Osteoblast (primary cell): ENCODE data around the gene RLN2. TPM values are rescaled to one million over a fixed set of nuclear protein-coding genes. Genes with fewer than 3 reads are reported as not detected.
"Not testable (repeated sequence)": the region's sequence is repeated elsewhere in the genome, so short reads cannot be mapped to it uniquely, and the experiment has no call there.

Experiments used
- DNase-seq: peaks from one replicate; pipeline ENCODE4 v3.0.0; 2011; ENCODE audit warnings: low spot score, mixed read lengths; ENCODE audit not compliant: insufficient read length; ENCODE audit errors: missing footprints
- H2AFZ ChIP-seq: 2 replicates; pipeline ENCODE4 v1.6.0; 2011; ENCODE audit warnings: mild to moderate bottlenecking, low read length
- H3K27ac ChIP-seq: 2 replicates; pipeline ENCODE4 v1.5.1; 2011; ENCODE audit warnings: mild to moderate bottlenecking, low read depth, low read length, moderate library complexity
- H3K27me3 ChIP-seq: 2 replicates; pipeline ENCODE4 v1.6.0; 2012; ENCODE audit warnings: mild to moderate bottlenecking, control low read depth, inconsistent platforms, low read length, moderate library complexity; ENCODE audit not compliant: insufficient read depth
- H3K36me3 ChIP-seq: 2 replicates; pipeline ENCODE4 v1.5.1; 2011; ENCODE audit warnings: mild to moderate bottlenecking, low read length, control low read depth, moderate library complexity; ENCODE audit not compliant: insufficient read depth
- H3K4me1 ChIP-seq: 2 replicates; pipeline ENCODE4 v1.5.1; 2011; ENCODE audit warnings: mild to moderate bottlenecking, low read length, control low read depth, moderate library complexity; ENCODE audit not compliant: insufficient read depth
- H3K4me2 ChIP-seq: 2 replicates; pipeline ENCODE4 v1.6.0; 2011; ENCODE audit warnings: mild to moderate bottlenecking, low read length; ENCODE audit not compliant: insufficient read depth
- H3K4me3 ChIP-seq: fragments of 200-600 bp; sonication (generic); 3 replicates; pipeline ENCODE4 v1.5.1; 2012; ENCODE audit warnings: mild to moderate bottlenecking, low read length, inconsistent platforms; ENCODE audit not compliant: insufficient read depth
- H3K79me2 ChIP-seq: 2 replicates; pipeline ENCODE4 v1.6.0; 2012; ENCODE audit warnings: mild to moderate bottlenecking, low read length, control low read depth, inconsistent platforms; ENCODE audit not compliant: insufficient read depth
- H3K9me3 ChIP-seq: 2 replicates; pipeline ENCODE4 v1.5.1; 2011; ENCODE audit warnings: low read depth, low read length, control low read depth
- H4K20me1 ChIP-seq: 2 replicates; pipeline ENCODE4 v1.6.0; 2012; ENCODE audit warnings: mild to moderate bottlenecking, low read length, control low read depth; ENCODE audit not compliant: insufficient read depth
- total RNA-seq: library from RNA; depleted of rRNA; stranded (reverse); fragments of >200 nt; gene quantifications from 2 replicates; pipeline ENCODE4 v1.2.3, GENCODE V29; 2012
- TF ChIP-seq, protein P1 (sequence below): IDR thresholded peaks from 2 replicates; pipeline ENCODE4 v1.5.1; 2011; ENCODE audit warnings: mild to moderate bottlenecking, low read depth, low read length, moderate library complexity; ENCODE audit errors: extremely low read depth

The RLN2 gene, protein sequence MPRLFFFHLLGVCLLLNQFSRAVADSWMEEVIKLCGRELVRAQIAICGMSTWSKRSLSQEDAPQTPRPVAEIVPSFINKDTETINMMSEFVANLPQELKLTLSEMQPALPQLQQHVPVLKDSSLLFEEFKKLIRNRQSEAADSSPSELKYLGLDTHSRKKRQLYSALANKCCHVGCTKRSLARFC
- total RNA-seq = not detected in 2 replicates

DNA sequence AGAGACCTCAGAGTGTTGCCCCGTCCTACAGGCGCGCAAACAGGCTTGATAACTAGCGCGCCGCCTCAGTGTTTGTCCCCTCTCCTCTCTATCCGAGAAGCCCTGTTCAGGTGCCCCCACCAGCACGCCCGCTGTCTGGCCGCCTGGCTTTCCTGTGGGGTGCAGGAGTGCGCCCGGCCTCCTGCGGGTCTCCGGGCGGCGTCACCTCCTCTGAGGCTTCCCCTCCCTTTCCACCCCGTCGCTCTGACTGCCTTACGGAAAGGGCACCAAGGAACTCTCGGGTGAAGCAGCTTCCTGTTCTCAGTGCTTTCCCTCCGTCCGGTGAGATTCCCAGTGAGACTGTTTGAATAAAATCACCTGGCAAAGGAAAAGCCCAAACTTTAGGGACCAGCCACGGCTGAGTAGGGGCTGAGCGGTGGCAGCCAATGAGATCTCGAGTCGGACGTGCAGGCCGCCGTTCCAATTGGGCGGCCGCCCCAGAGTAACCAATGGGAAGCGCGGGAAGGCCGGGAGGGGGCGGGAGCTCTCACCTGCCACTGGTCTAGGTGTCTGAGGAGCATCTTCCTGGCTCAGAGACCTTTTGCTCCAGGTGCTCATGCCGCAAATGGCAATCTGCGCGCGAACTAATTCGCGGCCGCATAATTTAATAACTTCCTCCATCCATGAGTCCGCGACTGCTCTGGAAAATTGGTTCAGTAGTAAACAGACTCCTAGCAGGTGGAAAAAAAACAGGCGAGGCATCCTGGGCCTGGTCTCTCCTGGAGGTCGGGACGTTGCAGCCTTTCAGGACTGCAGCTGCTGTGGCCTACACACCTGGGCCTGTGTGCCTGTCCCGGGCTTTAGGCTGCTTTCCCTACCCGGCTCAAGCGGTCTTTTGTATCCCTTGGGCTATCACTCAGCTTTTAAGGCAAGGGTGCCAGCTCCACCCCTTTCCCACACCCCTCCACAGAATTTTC is at the start of gene RLN2:
TSS of gene RLN2 (minus strand) at position 877 of the 956 bp plus-strand sequence. CDS start at position 741, 136 bp downstream.
- not testable (repeated sequence) for H3K9me3 ChIP-seq, H3K4me1 ChIP-seq, H3K36me3 ChIP-seq, H2AFZ ChIP-seq, H3K4me2 ChIP-seq, H3K79me2 ChIP-seq, H3K27ac ChIP-seq, DNase-seq, H3K4me3 ChIP-seq, H4K20me1 ChIP-seq
- peaks cover 14% of the 10 kb centered on the region for H3K27me3 ChIP-seq

DNA sequence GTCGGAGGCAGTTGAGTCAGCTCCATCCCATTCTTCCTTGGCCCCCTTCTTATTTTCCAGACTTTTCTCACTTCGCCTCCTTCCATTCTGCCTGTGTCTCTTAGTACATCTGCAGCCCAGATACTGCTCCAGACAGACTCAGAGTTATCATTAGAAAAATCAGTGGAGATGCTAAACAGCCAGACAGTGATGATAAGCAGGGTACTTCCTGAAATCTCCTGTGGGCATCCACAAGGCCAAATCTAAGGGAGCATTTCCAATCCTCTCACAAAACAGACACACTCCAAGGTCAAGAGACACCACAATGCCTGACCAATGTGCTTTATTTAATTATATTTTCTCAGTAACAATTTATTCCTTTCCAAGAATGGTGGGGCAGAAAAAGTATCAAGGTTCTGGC is 49.7 kb upstream of the RLN2 start:
- Histone ChIP-seq H3K4me2 (no peak overlapping the region), H3K27me3 (no peaks in the 10 kb centered on the region), H3K27ac (no peak overlapping the region), H2AFZ (no peak overlapping the region), H3K4me1 (no peaks in the 10 kb centered on the region), H4K20me1 (no peaks in the 10 kb centered on the region), H3K9me3 (no peaks in the 10 kb centered on the region), H3K4me3 (no peak overlapping the region), H3K79me2 (no peaks in the 10 kb centered on the region), H3K36me3 (no peaks in the 10 kb centered on the region)
- TF ChIP-seq, protein P1, sequence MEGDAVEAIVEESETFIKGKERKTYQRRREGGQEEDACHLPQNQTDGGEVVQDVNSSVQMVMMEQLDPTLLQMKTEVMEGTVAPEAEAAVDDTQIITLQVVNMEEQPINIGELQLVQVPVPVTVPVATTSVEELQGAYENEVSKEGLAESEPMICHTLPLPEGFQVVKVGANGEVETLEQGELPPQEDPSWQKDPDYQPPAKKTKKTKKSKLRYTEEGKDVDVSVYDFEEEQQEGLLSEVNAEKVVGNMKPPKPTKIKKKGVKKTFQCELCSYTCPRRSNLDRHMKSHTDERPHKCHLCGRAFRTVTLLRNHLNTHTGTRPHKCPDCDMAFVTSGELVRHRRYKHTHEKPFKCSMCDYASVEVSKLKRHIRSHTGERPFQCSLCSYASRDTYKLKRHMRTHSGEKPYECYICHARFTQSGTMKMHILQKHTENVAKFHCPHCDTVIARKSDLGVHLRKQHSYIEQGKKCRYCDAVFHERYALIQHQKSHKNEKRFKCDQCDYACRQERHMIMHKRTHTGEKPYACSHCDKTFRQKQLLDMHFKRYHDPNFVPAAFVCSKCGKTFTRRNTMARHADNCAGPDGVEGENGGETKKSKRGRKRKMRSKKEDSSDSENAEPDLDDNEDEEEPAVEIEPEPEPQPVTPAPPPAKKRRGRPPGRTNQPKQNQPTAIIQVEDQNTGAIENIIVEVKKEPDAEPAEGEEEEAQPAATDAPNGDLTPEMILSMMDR = no peak
- DNase-seq = no peak

DNA sequence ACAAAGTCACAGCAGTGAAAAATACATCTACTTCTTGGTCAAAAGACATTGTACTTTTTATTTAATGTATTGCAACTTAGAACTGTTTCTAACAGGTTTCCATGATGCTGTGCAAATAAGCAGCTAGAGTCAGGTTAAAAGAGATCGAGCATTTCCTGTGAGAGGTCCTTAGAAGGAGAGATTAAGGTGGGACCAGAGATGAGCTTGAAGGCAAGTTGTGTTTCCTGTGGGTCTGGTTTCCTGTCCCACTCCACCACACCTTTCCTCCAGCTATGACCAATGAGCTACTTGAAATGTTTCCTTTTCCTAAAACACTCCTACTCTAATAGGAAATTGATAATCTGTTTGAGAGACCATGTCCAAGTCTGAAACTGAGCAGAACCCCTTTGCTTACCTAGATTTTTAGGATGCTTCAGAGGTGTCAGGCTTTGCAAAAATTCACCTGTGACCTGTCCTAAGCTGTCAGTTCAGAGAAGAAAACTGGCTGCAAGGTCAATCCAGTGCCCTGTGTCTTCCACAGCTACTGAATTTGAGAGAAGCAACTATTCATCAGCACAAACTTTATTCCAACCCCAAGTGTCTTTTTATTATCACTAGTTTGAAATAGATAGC is 48.2 kb upstream of the RLN2 start:
- H3K4me3 ChIP-seq = no peak overlapping the region

DNA sequence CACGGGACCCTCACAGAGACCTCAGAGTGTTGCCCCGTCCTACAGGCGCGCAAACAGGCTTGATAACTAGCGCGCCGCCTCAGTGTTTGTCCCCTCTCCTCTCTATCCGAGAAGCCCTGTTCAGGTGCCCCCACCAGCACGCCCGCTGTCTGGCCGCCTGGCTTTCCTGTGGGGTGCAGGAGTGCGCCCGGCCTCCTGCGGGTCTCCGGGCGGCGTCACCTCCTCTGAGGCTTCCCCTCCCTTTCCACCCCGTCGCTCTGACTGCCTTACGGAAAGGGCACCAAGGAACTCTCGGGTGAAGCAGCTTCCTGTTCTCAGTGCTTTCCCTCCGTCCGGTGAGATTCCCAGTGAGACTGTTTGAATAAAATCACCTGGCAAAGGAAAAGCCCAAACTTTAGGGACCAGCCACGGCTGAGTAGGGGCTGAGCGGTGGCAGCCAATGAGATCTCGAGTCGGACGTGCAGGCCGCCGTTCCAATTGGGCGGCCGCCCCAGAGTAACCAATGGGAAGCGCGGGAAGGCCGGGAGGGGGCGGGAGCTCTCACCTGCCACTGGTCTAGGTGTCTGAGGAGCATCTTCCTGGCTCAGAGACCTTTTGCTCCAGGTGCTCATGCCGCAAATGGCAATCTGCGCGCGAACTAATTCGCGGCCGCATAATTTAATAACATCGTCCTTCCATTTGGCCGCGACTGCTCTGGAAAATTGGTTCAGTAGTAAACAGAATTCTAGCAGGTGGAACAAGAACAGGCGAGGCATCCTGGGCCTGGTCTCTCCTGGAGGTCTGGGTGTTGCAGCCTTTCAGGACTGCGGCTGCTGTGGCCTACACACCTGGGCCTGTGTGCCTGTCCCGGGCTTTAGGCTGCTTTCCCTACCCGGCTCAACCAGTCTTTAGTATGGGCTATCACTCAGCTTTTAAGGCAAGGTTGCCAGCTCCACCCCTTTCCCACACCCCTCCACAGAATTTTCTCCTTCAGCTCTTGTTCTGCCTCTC is 34.8 kb upstream of the RLN2 start, which contains the start of gene RLN1:
TSS of gene RLN1 (minus strand) at position 885 of the 990 bp plus-strand sequence. CDS start at position 755, 130 bp downstream.
- not testable (repeated sequence) for H3K27ac ChIP-seq, H3K9me3 ChIP-seq, H3K79me2 ChIP-seq, H4K20me1 ChIP-seq, H3K4me3 ChIP-seq, H3K4me1 ChIP-seq, H3K36me3 ChIP-seq, DNase-seq
- Histone ChIP-seq H2AFZ (peak within 1 kb of the TSS; percentile 68), H3K27me3 (peaks cover 20% of the 10 kb centered on the region), H3K4me2 (peak within 1 kb of the TSS; percentile 61)

More for the DNA sequence above, 48.2 kb upstream of the RLN2 start:
- Histone ChIP-seq H3K27ac (no peak overlapping the region), H3K27me3 (no peaks in the 10 kb centered on the region), H3K36me3 (no peaks in the 10 kb centered on the region), H2AFZ (no peak overlapping the region), H3K9me3 (no peaks in the 10 kb centered on the region), H3K4me2 (no peak overlapping the region), H3K4me1 (no peaks in the 10 kb centered on the region), H3K79me2 (no peaks in the 10 kb centered on the region), H4K20me1 (no peaks in the 10 kb centered on the region)
- TF ChIP-seq, protein P1 = no peak
- DNase-seq = no peak
